H9 (cell line): ENCODE results near the gene CRYAB. TPM values are rescaled to one million over a fixed set of nuclear protein-coding genes. Genes with fewer than 3 reads are reported as not detected.

Source experiments
- DNase-seq: peaks from one replicate; pipeline ENCODE4 v3.0.0-alpha.2; 2017
- H2AFZ ChIP-seq: one replicate; pipeline ENCODE4 v1.6.1; 2013; ENCODE audit warnings: mild to moderate bottlenecking, low read length, control low read depth, moderate library complexity
- H2AK5ac ChIP-seq: 2 replicates; pipeline ENCODE4 v1.6.1; 2013; ENCODE audit warnings: low read length, control low read depth, mixed read lengths; ENCODE audit not compliant: insufficient read length
- H2BK120ac ChIP-seq: one replicate; pipeline ENCODE4 v1.6.1; 2013; ENCODE audit warnings: low read depth, mild to moderate bottlenecking, low read length, control low read depth, inconsistent platforms; ENCODE audit not compliant: poor library complexity, severe bottlenecking
- H2BK12ac ChIP-seq: 2 replicates; pipeline ENCODE4 v1.6.1; 2013; ENCODE audit warnings: low read length, control low read depth, mixed read lengths, low read depth; ENCODE audit not compliant: insufficient read length
- H2BK15ac ChIP-seq: 2 replicates; pipeline ENCODE4 v1.6.1; 2013; ENCODE audit warnings: low read depth, low read length, control low read depth
- H2BK20ac ChIP-seq: one replicate; pipeline ENCODE4 v1.6.1; 2013; ENCODE audit warnings: low read depth, mild to moderate bottlenecking, low read length, control low read depth, inconsistent platforms; ENCODE audit not compliant: poor library complexity, severe bottlenecking
- H2BK5ac ChIP-seq: 2 replicates; pipeline ENCODE4 v1.6.1; 2013; ENCODE audit warnings: low read length, control low read depth, mixed read lengths; ENCODE audit not compliant: insufficient read length
- H3K14ac ChIP-seq: 2 replicates; pipeline ENCODE4 v1.6.1; 2013; ENCODE audit warnings: low read length, control low read depth; ENCODE audit not compliant: insufficient read depth
- H3K18ac ChIP-seq: 2 replicates; pipeline ENCODE4 v1.6.1; 2013; ENCODE audit warnings: low read depth, mild to moderate bottlenecking, mixed read lengths, low read length, control low read depth; ENCODE audit not compliant: insufficient read length
- H3K23ac ChIP-seq: 2 replicates; pipeline ENCODE4 v1.6.1; 2013; ENCODE audit warnings: low read length, control low read depth, mixed read lengths, low read depth; ENCODE audit not compliant: insufficient read length
- H3K23me2 ChIP-seq: 2 replicates; pipeline ENCODE4 v1.6.1; 2013; ENCODE audit warnings: low read depth, mild to moderate bottlenecking, mixed read lengths, low read length, control low read depth; ENCODE audit not compliant: insufficient read length, poor library complexity, severe bottlenecking
- H3K27ac ChIP-seq: 2 replicates; pipeline ENCODE4 v1.5.1; 2013; ENCODE audit warnings: low read length, control low read depth, mixed read lengths, low read depth; ENCODE audit not compliant: insufficient read length
- H3K27me3 ChIP-seq: 2 replicates; pipeline ENCODE4 v1.6.1; 2013; ENCODE audit warnings: low read length, control low read depth, inconsistent platforms; ENCODE audit not compliant: insufficient read depth
- H3K4ac ChIP-seq: 2 replicates; pipeline ENCODE4 v1.6.1; 2013; ENCODE audit warnings: low read depth, mild to moderate bottlenecking, control low read depth, inconsistent platforms, low read length, moderate library complexity
- H3K4me1 ChIP-seq: 2 replicates; pipeline ENCODE4 v1.6.1; 2013; ENCODE audit warnings: low read length, control low read depth, inconsistent platforms; ENCODE audit not compliant: insufficient read depth
- H3K4me2 ChIP-seq: 2 replicates; pipeline ENCODE4 v1.6.1; 2013; ENCODE audit warnings: low read length, control low read depth, mixed read lengths; ENCODE audit not compliant: insufficient read length, insufficient read depth
- H3K56ac ChIP-seq: 2 replicates; pipeline ENCODE4 v1.6.1; 2013; ENCODE audit warnings: low read depth, mild to moderate bottlenecking, mixed read lengths, low read length, control low read depth; ENCODE audit not compliant: insufficient read length
- H3K79me1 ChIP-seq: 2 replicates; pipeline ENCODE4 v1.6.1; 2013; ENCODE audit warnings: low read depth, mild to moderate bottlenecking, moderate library complexity, low read length, control low read depth, inconsistent platforms; ENCODE audit not compliant: insufficient read depth, poor library complexity, severe bottlenecking
- H3K79me2 ChIP-seq: 2 replicates; pipeline ENCODE4 v1.6.1; 2013; ENCODE audit warnings: low read length, control low read depth, inconsistent platforms; ENCODE audit not compliant: insufficient read depth
- H3K9ac ChIP-seq: 2 replicates; pipeline ENCODE4 v1.6.1; 2013; ENCODE audit warnings: low read length, control low read depth, mixed read lengths; ENCODE audit not compliant: insufficient read length; ENCODE audit errors: extremely low read depth
- H3K9me3 ChIP-seq: one replicate; pipeline ENCODE4 v1.6.1; 2013; ENCODE audit warnings: low read depth, low read length, inconsistent platforms; ENCODE audit not compliant: control insufficient read depth
- H3T11ph ChIP-seq: one replicate; pipeline ENCODE4 v1.6.1; 2013; ENCODE audit warnings: mild to moderate bottlenecking, low read length, control low read depth, inconsistent platforms
- H4K20me1 ChIP-seq: one replicate; pipeline ENCODE4 v1.6.1; 2013; ENCODE audit not compliant: control insufficient read depth, insufficient read length, insufficient read depth
- H4K5ac ChIP-seq: 2 replicates; pipeline ENCODE4 v1.6.1; 2013; ENCODE audit warnings: low read depth, mild to moderate bottlenecking, mixed read lengths, low read length, control low read depth; ENCODE audit not compliant: insufficient read length
- H4K8ac ChIP-seq: replicated peaks from 2 replicates; pipeline ENCODE4 v1.6.1; 2013; ENCODE audit warnings: low read length, control low read depth, mixed read lengths, low read depth; ENCODE audit not compliant: insufficient read length
- H4K91ac ChIP-seq: 2 replicates; pipeline ENCODE4 v1.6.1; 2013; ENCODE audit warnings: low read depth, mild to moderate bottlenecking, moderate library complexity, mixed read lengths, low read length, control low read depth; ENCODE audit not compliant: insufficient read length
- H3K27ac Mint-ChIP-seq, 3 experiments: 2 replicates in 2 of 3; 3 replicates in 1 of 3; pipeline ENCODE4 v1.8.0; 2020 to 2021; ENCODE audit warnings: mixed read lengths in 3 of 3, mild to moderate bottlenecking in 1 of 3, moderate library complexity in 1 of 3
- H3K27me3 Mint-ChIP-seq: 2 replicates; pipeline ENCODE4 v1.8.0; 2021; ENCODE audit warnings: low read depth, mild to moderate bottlenecking, moderate library complexity, mixed read lengths
- H3K36me3 Mint-ChIP-seq, 3 experiments: 2 replicates in 2 of 3; 3 replicates in 1 of 3; pipeline ENCODE4 v1.8.0; 2020 to 2021; ENCODE audit warnings: low read depth in 3 of 3, mixed read lengths in 3 of 3; ENCODE audit not compliant: insufficient read depth in 1 of 3
- H3K4me1 Mint-ChIP-seq, 2 experiments: 2 replicates each; pipeline ENCODE4 v1.8.0; 2020; ENCODE audit warnings: mixed read lengths in 2 of 2
- H3K4me3 Mint-ChIP-seq, 2 experiments: 2 replicates in 1 of 2; 3 replicates in 1 of 2; pipeline ENCODE4 v1.8.0; 2020 to 2021; ENCODE audit warnings: mild to moderate bottlenecking in 2 of 2, mixed read lengths in 2 of 2, moderate library complexity in 1 of 2
- H3K9me3 Mint-ChIP-seq, 2 experiments: 2 replicates in 1 of 2; 3 replicates in 1 of 2; pipeline ENCODE4 v1.8.0; 2020; ENCODE audit warnings: mild to moderate bottlenecking in 2 of 2, mixed read lengths in 2 of 2, moderate library complexity in 1 of 2
- CTCF ChIP-seq: fragments of 200-600 bp; sonication (generic); conservative IDR thresholded peaks from 3 replicates; pipeline ENCODE4 v1.8.0; 2021; ENCODE audit warnings: antibody characterized with exemption, mild to moderate bottlenecking
- WGBS: extraction: QIAGEN DNeasy Blood & Tissue Kit; methylation state at CpG from one replicate; pipeline ENCODE4 v1.1.7; 2013; ENCODE audit warnings: missing lambda C conversion rate, low lambda C conversion rate, mixed read lengths; ENCODE audit not compliant: insufficient read length; ENCODE audit errors: extremely low coverage; 5-methylcytosine and 5-hydroxymethylcytosine counted together
- total RNA-seq: library from RNA; stranded (reverse); gene quantifications from 2 replicates; pipeline ENCODE4 v1.2.1, GENCODE V29; 2021

Gene CRYAB
- total RNA-seq, 1 experiment from 2014 or later: not detected

GRCh38 chr11:111951565-111951964 is 40.0 kb upstream of the CRYAB start:
- WGBS: no CpG with 5 or more reads among the region's 3 CpGs
- H3K4me3 Mint-ChIP-seq: no peak overlapping the region

More at GRCh38 chr11:111951565-111951964, 40.0 kb upstream of the CRYAB start:
- H3K9me3 Mint-ChIP-seq: peaks cover 6 to 12% of the 10 kb centered on the region in 2 experiments; a peak in 3 of 5 replicates
- H4K8ac ChIP-seq: no peak overlapping the region
- no peak for DNase-seq
- H2BK12ac ChIP-seq: no peak overlapping the region
- H3K9me3 ChIP-seq: no peaks in the 10 kb centered on the region
- H2AK5ac ChIP-seq: no peak overlapping the region
- H2BK15ac ChIP-seq: no peak overlapping the region
- no peaks in the 10 kb centered on the region; the same call in 1 of the 2 replicates for H3K27me3 ChIP-seq
- H3K9ac ChIP-seq: no peak overlapping the region
- no peak overlapping the region for H2BK20ac ChIP-seq
- H2BK5ac ChIP-seq: no peak overlapping the region
- H3K27ac ChIP-seq: no peak overlapping the region
- H3K4me2 ChIP-seq: no peak overlapping the region
- H4K91ac ChIP-seq: no peak overlapping the region
- H4K5ac ChIP-seq: no peak overlapping the region
- no peaks in the 10 kb centered on the region for H3K79me2 ChIP-seq
- H3K4me1 ChIP-seq: no peaks in the 10 kb centered on the region
- no peak overlapping the region for H3K14ac ChIP-seq
- H3K23me2 ChIP-seq: no peaks in the 10 kb centered on the region
- no peaks in the 10 kb centered on the region for H4K20me1 ChIP-seq
- no peak overlapping the region for H3K27ac Mint-ChIP-seq
- H3K27me3 Mint-ChIP-seq: no peaks in the 10 kb centered on the region
- H2BK120ac ChIP-seq: no peak overlapping the region
- no peak overlapping the region for H3K23ac ChIP-seq
- no peaks in the 10 kb centered on the region for H3K4me1 Mint-ChIP-seq
- H3K56ac ChIP-seq: no peak overlapping the region
- H3K36me3 Mint-ChIP-seq: peaks cover 0 to 8% (median 8%) of the 10 kb centered on the region in 3 experiments; a peak in 5 of 7 replicates
- H3T11ph ChIP-seq: no peak overlapping the region
- H3K18ac ChIP-seq: no peak overlapping the region
- no peaks in the 10 kb centered on the region for H3K79me1 ChIP-seq
- no peak for TF ChIP-seq CTCF
- no peak overlapping the region for H2AFZ ChIP-seq
- H3K4ac ChIP-seq: no peak overlapping the region
